CD4-positive, alpha-beta T cell treated with Interleukin-4 for 4 hours (primary cell): ENCODE data around the gene TRDN.
"Not testable (repeated sequence)": the region's sequence is repeated elsewhere in the genome, so short reads cannot be mapped to it uniquely, and the experiment has no call there.

ENCODE experiments used
- DNase-seq: peaks from one replicate; pipeline ENCODE4 v3.0.0-alpha.2; 2020

Gene TRDN

GRCh38 chr6:123632641-123633040 is 4.1 kb downstream of the TRDN start:
- no peak for DNase-seq

- DNase-seq: no peak
Observed at GRCh38 chr6:123629258-123629941, 7.3 kb downstream of the TRDN start.

- DNase-seq: no peak
Observed at GRCh38 chr6:123625696-123626095, 11.1 kb downstream of the TRDN start.

GRCh38 chr6:123622780-123623179 is 14.0 kb downstream of the TRDN start:
- DNase-seq: no peak

DNA sequence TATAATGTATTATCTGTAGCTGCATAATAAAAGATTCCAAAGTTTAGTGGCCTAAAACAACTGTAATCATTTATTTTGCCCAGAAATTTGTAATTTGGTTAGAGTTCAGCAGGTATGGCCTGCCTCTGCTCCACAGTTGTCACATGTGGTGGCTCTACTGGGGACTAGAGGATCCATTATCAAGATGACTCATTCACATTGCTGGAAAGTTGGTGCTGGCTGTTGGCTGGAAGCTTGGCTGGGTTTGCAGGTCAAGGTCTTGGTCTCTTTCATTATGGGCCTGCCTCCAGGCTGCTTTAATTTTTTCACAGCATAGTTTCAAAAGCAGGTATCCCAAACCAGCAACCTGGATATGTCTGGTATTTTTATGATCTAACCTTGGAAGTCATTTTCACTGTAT is 17.6 kb downstream of the TRDN start:
- DNase-seq: no peak

- DNase-seq: no peak
Observed at GRCh38 chr6:123616942-123617341, 19.8 kb downstream of the TRDN start.

GRCh38 chr6:123616016-123616415 is 20.7 kb downstream of the TRDN start:
- no peak for DNase-seq

GRCh38 chr6:123610779-123611178 is 26.0 kb downstream of the TRDN start:
- DNase-seq: no peak

GRCh38 chr6:123604067-123604466 is 32.7 kb downstream of the TRDN start:
- no peak for DNase-seq

GRCh38 chr6:123598011-123598410 is 38.7 kb downstream of the TRDN start:
- DNase-seq: no peak

- DNase-seq: no peak
Observed at GRCh38 chr6:123594776-123595175, 42.0 kb downstream of the TRDN start.

- DNase-seq: no peak
Observed at GRCh38 chr6:123592426-123592825, 44.3 kb downstream of the TRDN start.

GRCh38 chr6:123589973-123590372 is 46.8 kb downstream of the TRDN start:
- DNase-seq: no peak

- no peak for DNase-seq
Observed at GRCh38 chr6:123589317-123589716, 47.4 kb downstream of the TRDN start.

- DNase-seq: no peak
Observed at GRCh38 chr6:123588546-123588895, 48.2 kb downstream of the TRDN start.

DNA sequence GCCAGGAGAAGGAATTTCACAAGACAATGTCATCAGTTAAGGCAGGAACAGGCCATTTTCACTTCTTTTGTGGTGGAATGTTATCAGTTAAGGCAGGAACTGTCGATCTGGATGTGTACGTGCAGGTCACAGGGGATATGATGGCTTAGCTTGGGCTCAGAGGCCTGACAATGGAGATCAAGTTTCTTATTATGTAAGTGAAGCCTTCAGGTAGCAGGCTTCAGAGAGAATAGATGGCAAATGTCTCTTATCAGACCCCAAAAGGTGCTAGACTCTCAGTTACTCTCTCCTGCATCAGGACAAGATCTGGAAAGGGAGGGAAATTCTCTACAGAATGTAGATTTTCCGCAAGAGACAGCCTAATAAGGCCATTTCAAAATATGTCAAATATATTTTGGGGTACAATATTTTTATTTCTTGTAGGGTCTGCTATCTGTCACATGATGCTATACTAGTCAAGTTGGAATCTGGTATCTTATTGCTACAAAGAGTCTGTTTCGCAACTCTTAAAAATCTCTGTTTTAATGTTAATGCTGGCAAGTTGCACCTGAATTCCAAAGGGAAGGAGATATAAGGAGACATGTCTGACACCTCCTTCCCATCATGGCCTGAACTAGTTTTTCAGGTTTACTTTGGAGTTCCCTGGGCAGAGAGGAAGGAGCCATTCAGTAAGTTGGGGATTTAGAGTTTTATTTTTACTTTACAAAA is 48.8 kb downstream of the TRDN start:
- no peak for DNase-seq

- not testable (repeated sequence) for DNase-seq
Observed at GRCh38 chr6:123587407-123587806, 49.3 kb downstream of the TRDN start.

GRCh38 chr6:123580331-123580730 is 56.4 kb downstream of the TRDN start:
- no peak for DNase-seq

- no peak for DNase-seq
Observed at GRCh38 chr6:123575188-123575587, 61.6 kb downstream of the TRDN start.

DNA sequence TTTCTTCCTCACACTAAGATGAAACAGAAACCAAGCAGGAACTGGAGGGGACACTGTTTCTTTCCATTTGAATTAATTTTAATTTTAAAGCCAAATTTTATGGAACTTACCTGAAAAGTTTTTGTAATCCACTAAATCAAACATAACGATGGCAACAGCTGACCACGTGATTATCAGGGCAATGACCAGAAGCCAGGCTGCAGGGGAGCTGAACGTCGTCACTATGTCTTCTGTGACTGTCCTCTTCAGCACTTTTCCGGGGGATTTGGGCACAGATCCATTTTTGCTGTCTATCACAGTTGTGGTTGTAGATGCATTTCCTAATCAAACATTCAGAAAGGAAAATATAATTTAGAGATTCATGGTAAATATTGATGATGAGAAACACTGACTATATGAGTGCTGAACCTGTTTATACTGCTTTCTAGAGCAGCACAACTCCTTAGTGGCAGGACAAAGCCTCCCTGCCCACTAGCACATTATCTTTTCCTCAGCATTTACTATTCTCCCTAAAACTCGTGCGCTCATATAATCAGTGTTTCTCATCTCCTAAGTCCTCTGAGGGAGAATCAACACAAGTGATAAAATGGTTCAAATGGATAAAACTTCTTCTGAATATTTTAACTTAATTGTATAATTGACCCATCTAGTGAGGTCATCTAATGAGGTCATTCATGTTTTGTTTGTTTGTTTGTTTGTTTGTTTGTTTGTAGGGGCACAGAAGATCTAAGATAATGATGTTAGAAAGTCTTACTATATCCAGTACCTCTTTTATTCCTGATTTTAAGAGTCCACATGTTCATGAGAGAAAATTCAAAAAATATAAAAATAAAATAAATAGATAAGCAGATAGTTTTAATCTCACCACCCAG is 65.7 kb downstream of the TRDN start:
- DNase-seq: no peak

- no peak for DNase-seq
Observed at GRCh38 chr6:123569575-123569974, 67.2 kb downstream of the TRDN start.

GRCh38 chr6:123565529-123565928 is 71.2 kb downstream of the TRDN start:
- no peak for DNase-seq

DNA sequence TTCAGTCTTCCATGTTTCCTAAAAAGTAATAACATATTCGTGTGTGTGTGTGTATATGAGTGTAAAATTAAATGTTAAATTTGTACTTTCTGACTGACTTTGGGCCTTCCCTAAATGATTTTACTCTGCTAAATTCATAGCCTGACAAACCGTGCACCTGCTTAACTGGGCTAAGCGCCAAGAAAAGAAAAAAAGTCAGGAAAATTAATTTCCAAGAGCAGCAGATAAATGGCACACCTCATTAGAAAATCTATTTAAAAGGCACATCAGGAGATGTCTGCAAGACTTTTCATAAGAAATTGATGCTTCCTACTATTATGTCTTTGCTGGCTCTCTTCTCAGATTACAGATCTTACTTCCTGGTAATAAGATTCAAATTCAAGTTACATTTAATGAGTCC is 72.4 kb downstream of the TRDN start:
- no peak for DNase-seq

DNA sequence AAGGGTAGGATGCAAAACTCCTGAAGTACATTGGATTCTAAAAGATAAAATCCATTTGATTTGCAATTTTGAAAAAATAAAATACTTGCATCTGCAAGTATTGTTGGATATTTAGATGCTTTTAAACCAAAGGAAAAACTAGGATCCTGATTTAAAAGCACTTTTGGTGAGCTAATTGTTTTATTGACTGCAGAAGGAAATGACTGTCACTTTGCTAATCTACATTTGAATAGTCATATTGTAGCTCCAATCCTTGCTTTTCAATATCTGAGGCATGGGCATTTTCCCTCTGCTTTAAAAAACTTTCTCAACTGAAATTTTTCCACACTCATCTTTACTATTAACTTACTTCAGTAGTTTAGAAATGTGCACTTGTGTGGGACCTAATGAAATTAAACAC is 74.1 kb downstream of the TRDN start:
- DNase-seq: no peak
